ENCODE data around the gene FSTL1. TPM values are rescaled to one million over a fixed set of nuclear protein-coding genes. Genes with fewer than 3 reads are reported as not detected.

Gene FSTL1
- total and polyA plus RNA-seq, 2 of the 8 experiments (the other 6 are each of a cell fraction or from before 2014, with no cell fraction given), result 158 to 516 TPM

DNA sequence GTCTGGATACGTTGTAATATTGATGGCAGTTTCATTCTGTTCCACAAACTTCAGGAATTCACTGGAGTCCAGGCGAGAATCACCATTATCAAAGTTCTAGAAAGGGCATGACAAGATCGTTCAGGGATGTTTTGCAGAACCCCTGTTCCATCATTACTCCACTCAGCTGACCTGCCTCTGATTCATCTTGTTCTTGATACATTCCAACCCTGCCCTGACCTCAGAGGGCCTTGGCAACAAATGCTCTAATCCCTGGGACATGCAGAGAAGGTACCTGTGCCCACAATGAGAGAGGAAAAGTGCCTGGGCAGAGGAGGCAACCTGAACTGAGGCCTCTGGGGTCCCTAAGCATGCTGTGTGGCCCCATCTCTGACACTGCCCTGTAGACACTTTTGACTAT is 45.9 kb downstream of the FSTL1 start:
- Histone ChIP-seq H3K36me3 (ENCODE audit: control insufficient read depth in 2 of 4, insufficient read depth in 4 of 4, low read length in 3 of 4) (peaks cover 57 to 97% (median 89%) of the 10 kb centered on the region in 4 experiments), H3K27me3 (replicated peaks in 1 of 4; ENCODE audit: control insufficient read depth in 3 of 4, extremely low read depth in 1 of 4, insufficient read depth in 3 of 4, low read length in 3 of 4) (no peaks in the 10 kb centered on the region), H2BK120ac (replicated peaks; ENCODE audit: low read depth, low read length) (no peak overlapping the region), H3K9ac (replicated peaks in 1 of 4; ENCODE audit: extremely low read depth in 1 of 4, low read depth in 3 of 4, low read length in 3 of 4) (no peak overlapping the region), H2AFZ (ENCODE audit: low read length) (no peak overlapping the region), H2AK5ac (ENCODE audit: low read depth, low read length) (no peak overlapping the region), H3K4me2 (ENCODE audit: insufficient read depth in 1 of 2, low read depth in 2 of 2, low read length in 2 of 2) (no peak overlapping the region), H3K4me1 (replicated peaks in 1 of 4; ENCODE audit: control insufficient read depth in 3 of 4, insufficient read depth in 4 of 4, low read length in 3 of 4) (no peaks in the 10 kb centered on the region), H3K4ac (replicated peaks; ENCODE audit: insufficient read length, low read depth, low read length) (no peak overlapping the region), H4K91ac (replicated peaks; ENCODE audit: insufficient read length, low read length) (no peak overlapping the region), H2BK5ac (ENCODE audit: low read depth, low read length) (no peak overlapping the region), H3K79me1 (ENCODE audit: low read depth, low read length) (no peaks in the 10 kb centered on the region), H3K9me3 (ENCODE audit: insufficient read depth in 2 of 2, low read depth in 1 of 2, low read length in 1 of 2) (no peaks in the 10 kb centered on the region), H3K4me3 (ENCODE audit: extremely low read depth in 1 of 4, insufficient read depth in 2 of 4, low read depth in 3 of 4, low read length in 4 of 4) (no peak overlapping the region), H3K23me2 (ENCODE audit: low read depth, low read length) (no peaks in the 10 kb centered on the region), H2BK12ac (ENCODE audit: low read depth, low read length) (no peak overlapping the region), H3K27ac (ENCODE audit: low read depth, low read length) (no peak overlapping the region), H2BK15ac (ENCODE audit: low read length) (no peak overlapping the region), H3K18ac (ENCODE audit: extremely low read depth, low read length) (no peak overlapping the region), H3K23ac (ENCODE audit: insufficient read length) (no peak overlapping the region), H4K5ac (ENCODE audit: insufficient read length, low read depth, low read length) (no peak overlapping the region), H4K8ac (ENCODE audit: extremely low read depth, insufficient read depth, low read length) (no peak overlapping the region), H3K79me2 (ENCODE audit: control insufficient read depth in 1 of 2, insufficient read depth in 2 of 2, low read length in 2 of 2) (no peaks in the 10 kb centered on the region), H3K56ac (replicated peaks; ENCODE audit: insufficient read length, low read depth, low read length) (no peak overlapping the region), H2BK20ac (ENCODE audit: low read length) (no peak overlapping the region), H3K14ac (ENCODE audit: insufficient read length) (no peak overlapping the region), H4K20me1 (replicated peaks in 1 of 2; ENCODE audit: control insufficient read depth in 1 of 2, insufficient read depth in 2 of 2, low read length in 2 of 2) (peaks cover 0 to 4% of the 10 kb centered on the region in 2 experiments)
- WGBS, 2 experiments (ENCODE audit: extremely low coverage in 1 of 2, insufficient coverage in 1 of 2, insufficient read length in 1 of 2, insufficient replicate concordance in 2 of 2, low coverage in 1 of 2, low lambda C conversion rate in 2 of 2, missing lambda C conversion rate in 1 of 2), result 86% methylated on average over 3 of the region's 3 CpGs; no CpG with 5 or more reads in 1 of the 2 experiments
- CTCF ChIA-PET (ENCODE audit: partially characterized antibody), result interaction anchor here (1.3 to 2.5 kb wide), 5 partner anchors 26 to 364 kb away, joined by 3 to 7 read pairs (median 3); no protein-coding TSS in a partner anchor
- TF ChIP-seq KDM4A (IDR thresholded peaks at IDR 0.05; ENCODE audit: low read depth, low read length, severe bottlenecking) (no peak), RBBP5 (IDR thresholded peaks at IDR 0.05; ENCODE audit: borderline replicate concordance, low read depth, low read length) (no peak), YY1 (IDR thresholded peaks at IDR 0.05; ENCODE audit: low read depth, low read length) (no peak), CBX8 (IDR thresholded peaks at IDR 0.05; ENCODE audit: borderline replicate concordance, low read depth, low read length) (no peak), HDAC6 (IDR thresholded peaks at IDR 0.05; ENCODE audit: low read depth, low read length) (no peak), SIRT6 (IDR thresholded peaks at IDR 0.05; ENCODE audit: low read length) (no peak), GABPA (IDR thresholded peaks at IDR 0.05; ENCODE audit: borderline replicate concordance, insufficient read depth, low read length) (no peak), TAF1 (IDR thresholded peaks at IDR 0.05; ENCODE audit: low read depth, low read length) (no peak), RFX5 (IDR thresholded peaks at IDR 0.05; ENCODE audit: borderline replicate concordance, low read depth, low read length) (no peak), CHD2 (IDR thresholded peaks at IDR 0.05; ENCODE audit: low read length) (no peak), TAF7 (optimal IDR thresholded peaks at IDR 0.05; ENCODE audit: borderline replicate concordance, low read depth, low read length) (no peak)
- POLR2A ChIA-PET (ENCODE audit: partially characterized antibody), result interaction anchor here (1.1 to 1.2 kb wide), 3 partner anchors 8 to 11 kb away, joined by 3 read pairs; no protein-coding TSS in a partner anchor
- FAIRE-seq, result no peak
- DNase-seq (ENCODE audit: low read depth in 1 of 2, low spot score in 2 of 2), result no peak
